Vagina (tissue), 2 donors: Measurements from ENCODE around the gene ECPAS. TPM values are rescaled to one million over a fixed set of nuclear protein-coding genes. Genes with fewer than 3 reads are reported as not detected.
A peak's percentile ranks its signal among the peaks of the same experiment; 100 is the strongest.
"Not testable (repeated sequence)": the region's sequence is repeated elsewhere in the genome, so short reads cannot be mapped to it uniquely, and the experiment has no call there.

Experiments
- DNase-seq, 2 donors: peaks; one replicate each; pipeline ENCODE4 v3.0.0-alpha.2; 2017; ENCODE audit errors: extremely low spot score in 2 of 2
- H3K27ac ChIP-seq: fragments of 200-600 bp; sonication (generic); one replicate; pipeline ENCODE4 v1.5.1; 2019
- H3K27me3 ChIP-seq: fragments of 200-600 bp; sonication (generic); one replicate; pipeline ENCODE4 v1.5.1; 2019
- H3K36me3 ChIP-seq, 2 donors: fragments of 200-600 bp; sonication (generic); one replicate each; pipeline ENCODE4 v1.5.1; 2017 to 2019
- H3K4me1 ChIP-seq: fragments of 200-600 bp; sonication (generic); one replicate; pipeline ENCODE4 v1.5.1; 2019
- H3K4me3 ChIP-seq, 2 donors: fragments of 200-600 bp; sonication (generic); 1 replicate in 1 of 2; 2 replicates in 1 of 2; pipeline ENCODE4 v1.5.1; 2016 to 2019
- H3K9me3 ChIP-seq: fragments of 200-600 bp; sonication (generic); one replicate; pipeline ENCODE4 v1.5.1; 2019
- POLR2A ChIP-seq, 2 donors: fragments of 450-650 bp; IDR thresholded peaks; one replicate each; pipeline ENCODE4 v1.6.1; 2017; ENCODE audit warnings: antibody characterized with exemption in 2 of 2, mild to moderate bottlenecking in 2 of 2, moderate library complexity in 2 of 2
- POLR2AphosphoS5 ChIP-seq, 2 donors: sonication (generic); formaldehyde crosslinking; IDR thresholded peaks; one replicate each; pipeline ENCODE4 v1.9.0; 2017; ENCODE audit warnings: antibody characterized with exemption in 2 of 2, mild to moderate bottlenecking in 2 of 2, low read depth in 1 of 2; ENCODE audit not compliant: insufficient read depth in 1 of 2
- intact Hi-C: fragments of 100-400 bp; cut with DNase I; formaldehyde crosslinking; loops from one replicate; pipeline ENCODE4 v1.15.1; 2023
- total RNA-seq: library from RNA; depleted of rRNA; stranded (reverse); fragments of >200 nt; gene quantifications from one replicate; pipeline ENCODE4 v1.2.3, GENCODE V29; 2016
- TF ChIP-seq, protein P1 (sequence below), 3 experiments: fragments of 450-650 bp in 2 of 3; fragments of 200-600 bp in 1 of 3; sonication (generic) in 1 of 3; IDR thresholded peaks; one replicate each; pipeline ENCODE4 v1.5.1; 2017 to 2019; ENCODE audit warnings: antibody characterized with exemption in 3 of 3, mild to moderate bottlenecking in 2 of 3, moderate library complexity in 2 of 3

ECPAS gene
- total RNA-seq, 1 donor from 2014 or later, result 62.9 TPM

DNA sequence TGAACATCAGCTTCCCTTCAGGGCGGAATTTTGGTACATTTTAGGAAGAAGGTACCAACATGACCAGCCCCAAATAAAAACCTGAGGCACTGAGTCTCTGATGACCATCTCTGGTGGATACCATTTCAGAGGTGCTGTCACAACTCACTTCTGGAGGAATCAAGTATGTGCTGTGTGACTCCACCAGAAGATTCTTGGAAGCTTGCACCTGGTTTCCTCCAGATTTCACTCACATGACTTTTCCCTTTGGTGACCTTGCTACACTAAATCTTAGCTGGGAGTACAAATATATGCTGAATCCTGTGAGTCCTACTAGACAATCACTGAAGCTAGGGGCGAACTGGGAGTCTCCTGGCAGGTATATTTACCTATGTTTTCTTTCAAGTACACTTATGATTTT lies 28.5 kb downstream of the ECPAS start:
- Histone ChIP-seq H3K36me3 (no peaks in the 10 kb centered on the region), H3K4me3 (no peak overlapping the region), H3K4me1 (peaks cover 55% of the 10 kb centered on the region), H3K9me3 (no peaks in the 10 kb centered on the region), H3K27me3 (no peaks in the 10 kb centered on the region), H3K27ac (no peak overlapping the region)
- TF ChIP-seq, protein P1, sequence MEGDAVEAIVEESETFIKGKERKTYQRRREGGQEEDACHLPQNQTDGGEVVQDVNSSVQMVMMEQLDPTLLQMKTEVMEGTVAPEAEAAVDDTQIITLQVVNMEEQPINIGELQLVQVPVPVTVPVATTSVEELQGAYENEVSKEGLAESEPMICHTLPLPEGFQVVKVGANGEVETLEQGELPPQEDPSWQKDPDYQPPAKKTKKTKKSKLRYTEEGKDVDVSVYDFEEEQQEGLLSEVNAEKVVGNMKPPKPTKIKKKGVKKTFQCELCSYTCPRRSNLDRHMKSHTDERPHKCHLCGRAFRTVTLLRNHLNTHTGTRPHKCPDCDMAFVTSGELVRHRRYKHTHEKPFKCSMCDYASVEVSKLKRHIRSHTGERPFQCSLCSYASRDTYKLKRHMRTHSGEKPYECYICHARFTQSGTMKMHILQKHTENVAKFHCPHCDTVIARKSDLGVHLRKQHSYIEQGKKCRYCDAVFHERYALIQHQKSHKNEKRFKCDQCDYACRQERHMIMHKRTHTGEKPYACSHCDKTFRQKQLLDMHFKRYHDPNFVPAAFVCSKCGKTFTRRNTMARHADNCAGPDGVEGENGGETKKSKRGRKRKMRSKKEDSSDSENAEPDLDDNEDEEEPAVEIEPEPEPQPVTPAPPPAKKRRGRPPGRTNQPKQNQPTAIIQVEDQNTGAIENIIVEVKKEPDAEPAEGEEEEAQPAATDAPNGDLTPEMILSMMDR (IDR thresholded peaks at IDR 0.05), result no peak
- no peak for TF ChIP-seq POLR2AphosphoS5 (IDR thresholded peaks at IDR 0.05; ENCODE audit: insufficient read depth in 1 of 2, low read depth in 1 of 2)
- TF ChIP-seq POLR2A (IDR thresholded peaks at IDR 0.05), result no peak
- intact Hi-C loops, result no loop called here
- DNase-seq, result no peak

DNA sequence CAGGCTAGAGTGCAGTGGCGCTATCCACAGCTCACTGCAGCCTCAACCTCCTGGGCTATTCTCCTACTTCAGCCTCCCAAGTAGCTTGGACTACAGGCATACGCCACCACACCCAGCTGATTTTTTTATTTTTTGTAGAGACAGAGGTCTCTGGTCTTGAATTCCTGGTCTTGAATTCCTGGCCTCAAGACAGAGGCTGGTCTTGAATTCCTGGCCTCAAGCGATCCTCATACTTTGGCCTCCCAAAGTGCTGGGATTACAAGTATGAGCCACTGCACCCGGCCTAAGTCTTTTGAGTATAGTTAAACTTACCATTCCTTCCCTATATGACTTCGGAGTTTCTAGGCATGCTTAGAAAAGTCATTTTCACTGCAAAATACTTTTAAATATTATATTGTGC lies 29.4 kb downstream of the ECPAS start:
- TF ChIP-seq, protein P1 (IDR thresholded peaks at IDR 0.05), result no peak
- TF ChIP-seq POLR2AphosphoS5 (IDR thresholded peaks at IDR 0.05; ENCODE audit: insufficient read depth in 1 of 2, low read depth in 1 of 2) (no peak), POLR2A (IDR thresholded peaks at IDR 0.05) (no peak)
- H3K4me1 ChIP-seq, result peaks cover 51% of the 10 kb centered on the region
- no peak for DNase-seq
- no peaks in the 10 kb centered on the region for H3K9me3 ChIP-seq
- intact Hi-C loops, result no loop called here
- no peaks in the 10 kb centered on the region for H3K27me3 ChIP-seq
- no peak overlapping the region for H3K4me3 ChIP-seq
- peaks cover 0 to 6% of the 10 kb centered on the region in 2 donors for H3K36me3 ChIP-seq
- no peak overlapping the region for H3K27ac ChIP-seq

DNA sequence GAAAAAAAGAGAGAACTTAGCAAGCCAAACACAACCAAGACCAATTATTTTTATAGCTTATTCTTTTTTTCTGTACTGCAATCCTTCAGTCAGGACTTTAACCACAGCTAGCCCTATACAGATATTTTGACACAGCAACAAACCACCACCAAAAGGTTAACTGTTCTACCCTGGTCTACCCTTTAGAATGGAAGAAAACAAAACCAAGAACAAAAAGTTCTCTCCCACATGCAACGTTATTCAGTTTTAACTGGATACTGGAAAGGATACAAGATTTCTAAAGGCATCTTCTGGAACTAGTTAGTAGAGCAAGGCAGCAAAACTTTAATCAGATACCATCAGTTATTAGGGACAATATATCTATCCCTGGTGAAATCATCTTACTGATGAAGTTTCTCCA lies 32.6 kb downstream of the ECPAS start:
- H3K9me3 ChIP-seq, result no peaks in the 10 kb centered on the region
- no peak overlapping the region for H3K4me3 ChIP-seq
- peaks cover 0 to 9% of the 10 kb centered on the region in 2 donors for H3K36me3 ChIP-seq
- peaks cover 22% of the 10 kb centered on the region for H3K4me1 ChIP-seq
- TF ChIP-seq POLR2AphosphoS5 (IDR thresholded peaks at IDR 0.05; ENCODE audit: insufficient read depth in 1 of 2, low read depth in 1 of 2) (no peak), POLR2A (IDR thresholded peaks at IDR 0.05) (no peak)
- TF ChIP-seq, protein P1 (IDR thresholded peaks at IDR 0.05), result no peak
- H3K27me3 ChIP-seq, result no peaks in the 10 kb centered on the region
- DNase-seq, result no peak
- intact Hi-C loops, result no loop called here
- peak overlapping the region; percentile 50 for H3K27ac ChIP-seq

DNA sequence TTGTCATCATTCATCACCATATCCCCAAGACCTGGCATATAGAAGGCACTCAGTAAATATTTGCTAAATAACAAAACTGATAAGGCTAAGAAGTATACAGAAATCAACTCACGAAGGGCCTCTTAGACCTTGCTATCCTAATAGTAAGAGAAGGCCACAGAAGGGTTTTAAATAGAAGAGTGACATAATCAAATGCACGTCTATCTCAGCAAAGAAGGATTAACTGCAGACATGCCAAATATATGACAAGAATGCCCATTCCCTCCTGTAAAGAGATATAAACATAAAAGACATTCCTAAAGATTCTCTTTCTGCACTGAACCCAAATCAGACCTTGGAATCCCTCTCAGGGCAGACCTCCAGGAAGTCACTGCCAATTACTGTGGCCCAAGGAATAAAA lies 34.1 kb downstream of the ECPAS start:
- intact Hi-C loops, result no loop called here
- peaks cover 0 to 9% of the 10 kb centered on the region in 2 donors for H3K36me3 ChIP-seq
- no peak for DNase-seq

DNA sequence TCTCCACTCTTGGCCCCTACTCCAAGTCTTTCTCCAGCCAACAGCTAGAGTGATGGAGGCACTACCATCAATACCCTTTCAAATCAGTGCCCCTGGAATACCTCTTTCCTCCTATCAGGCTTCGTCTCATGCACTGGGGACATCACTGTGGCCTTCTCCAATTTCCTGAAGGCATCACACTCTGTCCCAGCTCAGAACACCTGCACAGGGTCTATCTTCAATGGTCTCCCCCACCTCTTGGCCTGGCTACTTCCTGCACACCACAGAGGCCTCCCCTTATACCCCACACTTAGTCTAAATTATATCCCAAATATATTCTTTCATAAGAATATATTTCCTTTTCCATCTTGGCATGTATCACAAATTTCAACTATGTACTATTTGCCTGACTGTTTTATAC lies 34.5 kb downstream of the ECPAS start:
- Histone ChIP-seq H3K27ac (no peak overlapping the region), H3K27me3 (no peaks in the 10 kb centered on the region), H3K36me3 (peaks cover 0 to 9% of the 10 kb centered on the region in 2 donors), H3K4me3 (no peak overlapping the region), H3K9me3 (no peaks in the 10 kb centered on the region), H3K4me1 (peaks cover 10% of the 10 kb centered on the region)
- no peak for TF ChIP-seq POLR2A (IDR thresholded peaks at IDR 0.05)
- TF ChIP-seq, protein P1 (IDR thresholded peaks at IDR 0.05), result no peak
- TF ChIP-seq POLR2AphosphoS5 (IDR thresholded peaks at IDR 0.05; ENCODE audit: insufficient read depth in 1 of 2, low read depth in 1 of 2), result no peak
- intact Hi-C loops, result no loop called here
- no peak for DNase-seq

More for the DNA sequence above, 34.1 kb downstream of the ECPAS start:
- TF ChIP-seq, protein P1 (IDR thresholded peaks at IDR 0.05), result no peak
- TF ChIP-seq POLR2AphosphoS5 (IDR thresholded peaks at IDR 0.05; ENCODE audit: insufficient read depth in 1 of 2, low read depth in 1 of 2) (no peak), POLR2A (IDR thresholded peaks at IDR 0.05) (no peak)
- Histone ChIP-seq H3K9me3 (no peaks in the 10 kb centered on the region), H3K27me3 (no peaks in the 10 kb centered on the region), H3K27ac (no peak overlapping the region), H3K4me1 (peaks cover 10% of the 10 kb centered on the region), H3K4me3 (no peak overlapping the region)

DNA sequence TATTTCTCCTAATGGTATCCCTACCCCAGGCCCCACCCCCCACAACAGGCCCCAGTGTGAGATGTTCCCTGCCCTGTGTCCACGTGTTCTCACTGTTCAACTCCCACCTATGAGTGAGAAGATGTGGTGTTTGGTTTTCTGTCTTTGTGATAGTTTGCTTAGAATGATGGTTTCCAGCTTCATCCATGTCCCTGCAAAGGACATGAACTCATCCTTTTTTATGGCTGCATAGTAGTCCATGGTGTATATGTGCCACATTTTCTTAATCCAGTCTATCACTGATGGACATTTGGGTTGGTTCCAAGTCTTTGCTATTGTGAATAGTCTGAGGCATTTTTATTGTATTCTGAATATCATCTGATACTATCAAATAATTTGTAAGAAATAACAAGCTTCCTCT lies 38.4 kb downstream of the ECPAS start:
- H3K27me3 ChIP-seq, H3K36me3 ChIP-seq, H3K4me1 ChIP-seq, intact Hi-C loops, H3K9me3 ChIP-seq, DNase-seq, H3K4me3 ChIP-seq, H3K27ac ChIP-seq: not testable (repeated sequence)
